HepG2 (cell line): ENCODE results near the gene CYB5R3. TPM values are rescaled to one million over a fixed set of nuclear protein-coding genes. Genes with fewer than 3 reads are reported as not detected.
"Not testable (repeated sequence)": the region's sequence is repeated elsewhere in the genome, so short reads cannot be mapped to it uniquely, and the experiment has no call there.

Experiments used
- ATAC-seq: fragments of 200-7000 bp; cut with Tn5 transposase; 3 replicates; pipeline ENCODE4 v1.9.1; 2020; ENCODE audit warnings: mild to moderate bottlenecking, moderate library complexity
- BruUV-seq: library from RNA; stranded (reverse); fragments of 400-500 nt; replicated peaks from 2 replicates; lab custom pipeline; 2021; lab: Mats Ljungman, UMichigan
- CTCF ChIA-PET: fragments of 300-600 bp; formaldehyde crosslinking; extraction: SDS; loops from one replicate; lab custom pipeline; 2021; ENCODE audit warnings: low total read pairs, inconsistent platforms, low intra/inter-chr PET ratio; lab: Yijun Ruan, JAX
- POLR2A ChIA-PET: fragments of 350-600 bp; sonication (Branson Sonifier 250); formaldehyde crosslinking; loops from one replicate; lab custom pipeline; 2020; ENCODE audit warnings: antibody characterized with exemption, inconsistent platforms; lab: Yijun Ruan, JAX
- DNase-seq: peaks from one replicate; pipeline ENCODE4 v3.0.0-alpha.2; 2015; ENCODE audit warnings: low spot score
- FAIRE-seq: peaks from 3 replicates; lab custom pipeline; 2011; peaks lifted over from hg19 to GRCh38; lab: Jason Lieb, UNC
- H2AFZ ChIP-seq: one replicate; pipeline ENCODE4 v1.6.1; 2011; ENCODE audit warnings: low read length, inconsistent platforms
- H3K27ac ChIP-seq: fragments of 300-600 bp; 3 replicates; pipeline ENCODE4 v1.8.0; 2011; ENCODE audit warnings: mixed run types, mild to moderate bottlenecking, mixed read lengths, low read length, inconsistent platforms; ENCODE audit not compliant: insufficient read depth; ENCODE audit errors: extremely low read length
- H3K27me3 ChIP-seq, 2 experiments: fragments of 200-600 bp in 1 of 2; 2 replicates in 1 of 2; 3 replicates in 1 of 2; pipeline versions ENCODE4 v1.6.0 to v1.8.0; 2011; ENCODE audit warnings: low read length in 2 of 2, mild to moderate bottlenecking in 2 of 2, moderate library complexity in 2 of 2, inconsistent platforms in 1 of 2; ENCODE audit not compliant: insufficient read depth in 2 of 2, control insufficient read depth in 1 of 2
- H3K36me3 ChIP-seq, 2 experiments: fragments of 200-600 bp in 1 of 2; replicated peaks in 1 of 2; 2 replicates in 1 of 2; 3 replicates in 1 of 2; pipeline versions ENCODE4 v1.5.1 to v1.8.0; 2011; ENCODE audit warnings: low read length in 2 of 2, inconsistent platforms in 1 of 2; ENCODE audit not compliant: insufficient read depth in 2 of 2, control insufficient read depth in 1 of 2
- H3K4me1 ChIP-seq: 2 replicates; pipeline ENCODE4 v1.5.1; 2012; ENCODE audit warnings: low read length, inconsistent platforms; ENCODE audit not compliant: insufficient read depth
- H3K4me2 ChIP-seq: 2 replicates; pipeline ENCODE4 v1.6.0; 2011; ENCODE audit warnings: low read depth, low read length, inconsistent platforms
- H3K4me3 ChIP-seq, 3 experiments: fragments of 200-600 bp in 1 of 3; sonication (generic), shearing (Covaris generic) in 1 of 3; replicated peaks in 1 of 3; 2 replicates each; pipeline ENCODE4 v1.5.1; 2011 to 2016; ENCODE audit warnings: low read length in 3 of 3, inconsistent platforms in 2 of 3, low read depth in 2 of 3, mild to moderate bottlenecking in 2 of 3, control low read depth in 1 of 3, mixed read lengths in 1 of 3; ENCODE audit not compliant: insufficient read depth in 1 of 3
- H3K79me2 ChIP-seq: one replicate; pipeline ENCODE4 v1.6.1; 2011; ENCODE audit warnings: low read length, inconsistent platforms; ENCODE audit not compliant: insufficient read depth
- H3K9ac ChIP-seq: 2 replicates; pipeline ENCODE4 v1.6.0; 2011; ENCODE audit warnings: mild to moderate bottlenecking, low read depth, low read length, inconsistent platforms; ENCODE audit not compliant: insufficient read depth
- H3K9me3 ChIP-seq: 2 replicates; pipeline ENCODE4 v1.5.1; 2012; ENCODE audit warnings: mild to moderate bottlenecking, low read length
- H4K20me1 ChIP-seq: 2 replicates; pipeline ENCODE4 v1.6.0; 2011; ENCODE audit warnings: inconsistent platforms, mild to moderate bottlenecking, low read length, moderate library complexity; ENCODE audit not compliant: insufficient read depth
- KAT7 ChIP-seq: IDR thresholded peaks from 2 replicates; pipeline ENCODE4 v1.6.1; 2018; ENCODE audit warnings: borderline replicate concordance, missing compliant biosample characterization
- RAD51 ChIP-seq: fragments of 450-650 bp; IDR thresholded peaks from 2 replicates; pipeline ENCODE4 v1.6.1; 2016; ENCODE audit warnings: borderline replicate concordance
- RFX5 ChIP-seq: IDR thresholded peaks from 2 replicates; pipeline ENCODE4 v1.6.1; 2011; ENCODE audit warnings: low read depth, low read length, improper control_type of control experiment
- RXRA ChIP-seq: sonication (generic); formaldehyde crosslinking; IDR thresholded peaks from 2 replicates; pipeline ENCODE4 v1.5.1; 2020; ENCODE audit warnings: missing genetic modification reagents
- TCF7 ChIP-seq: sonication (generic); IDR thresholded peaks from 2 replicates; pipeline ENCODE4 v1.6.1; 2016; ENCODE audit warnings: antibody characterized with exemption, low read depth
- ZNF431 ChIP-seq: sonication (generic); formaldehyde crosslinking; IDR thresholded peaks from 2 replicates; pipeline ENCODE4 v1.9.0; 2022; ENCODE audit warnings: missing genetic modification reagents, low read depth, mild to moderate bottlenecking, borderline replicate concordance
- WGBS: methylation state at CpG from one replicate; pipeline ENCODE4 v1.1.6; 2017; ENCODE audit warnings: low lambda C conversion rate; 5-methylcytosine and 5-hydroxymethylcytosine counted together
- in situ Hi-C: cut with HindIII; loops from 2 replicates; pipeline ENCODE4 v1.10.0; 2017; ENCODE audit warnings: low pct_unique_long_range_greater_than_20kb; ENCODE audit not compliant: extremely low pct_ligation_motif_present
- intact Hi-C: fragments of 100-400 bp; cut with micrococcal nuclease; formaldehyde crosslinking; loops from one replicate; pipeline ENCODE4 v1.10.0; 2022; ENCODE audit not compliant: unreplicated experiment
- polyA plus RNA-seq, 8 experiments: library from polyadenylated mRNA; depleted of rRNA in 3 of 8; stranded (reverse) in 7 of 8; unstranded in 1 of 8; fragments of >200 nt; fragmentation: Illumina TruSeq in 4 of 8; extraction: Trizol in 4 of 8; gene quantifications; 2 replicates each; pipeline versions ENCODE4 v1.2.1 to v1.2.3, GENCODE V29; 2011 to 2016; ENCODE audit warnings: low read depth in 4 of 8, missing spikeins in 1 of 8, mixed read lengths in 1 of 8; ENCODE audit not compliant: insufficient read depth in 1 of 8
- total RNA-seq, 5 experiments: library from RNA; depleted of rRNA; stranded (reverse); fragments of >200 nt; fragmentation: Illumina TruSeq; extraction: Trizol; gene quantifications; 2 replicates each; pipeline ENCODE4 v1.2.3, GENCODE V29; 2016; ENCODE audit warnings: low read depth in 1 of 5
- TF ChIP-seq, protein P1 (sequence below): sonication (generic); formaldehyde crosslinking; IDR thresholded peaks from 2 replicates; pipeline ENCODE4 v1.4.0; 2020; ENCODE audit warnings: mild to moderate bottlenecking, low read depth, missing genetic modification reagents
- TF ChIP-seq, protein P2 (sequence below): sonication (generic); formaldehyde crosslinking; IDR thresholded peaks from 2 replicates; pipeline ENCODE4 v1.9.0; 2021; ENCODE audit warnings: missing genetic modification reagents, borderline replicate concordance
- TF ChIP-seq, protein P3 (sequence below): sonication (generic); formaldehyde crosslinking; IDR thresholded peaks from 2 replicates; pipeline ENCODE4 v1.4.0; 2020; ENCODE audit warnings: mild to moderate bottlenecking, missing genetic modification reagents

CYB5R3 gene
- total and polyA plus RNA-seq, 2 of the 13 experiments (the other 11 are each of a cell fraction or from before 2014, with no cell fraction given): 32.4 to 305 TPM

DNA sequence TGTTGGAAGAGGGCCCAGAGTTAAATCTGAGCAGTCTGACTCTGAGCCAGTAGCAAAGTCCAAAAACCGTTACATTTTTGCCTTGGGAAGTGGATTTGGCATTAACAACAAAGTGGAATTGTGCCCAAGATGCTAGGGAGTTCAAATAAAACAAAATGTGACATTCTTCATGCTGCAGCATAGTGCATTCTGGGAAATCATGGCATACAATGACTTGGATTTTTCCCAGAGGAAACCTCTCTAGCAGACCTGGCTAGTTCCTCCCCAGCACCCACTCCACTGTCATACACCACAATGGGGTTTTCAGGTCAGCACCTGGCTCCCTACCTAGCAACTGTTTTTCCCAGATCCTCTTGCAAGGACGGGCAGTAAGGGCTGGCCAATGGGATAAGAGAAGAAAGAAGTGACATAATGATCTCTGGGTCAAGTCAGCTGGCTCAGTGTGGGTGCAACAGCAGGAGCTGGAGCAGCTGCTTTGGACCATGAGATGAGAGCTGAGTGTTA, 24.8 kb upstream of the CYB5R3 start (continued):
- TF ChIP-seq KAT7 (no peak), RAD51 (no peak), TCF7 (no peak), RXRA (no peak), RFX5 (peak; percentile 83), ZNF431 (CRISPR knock-in tag) (no peak)
- TF ChIP-seq, protein P1, sequence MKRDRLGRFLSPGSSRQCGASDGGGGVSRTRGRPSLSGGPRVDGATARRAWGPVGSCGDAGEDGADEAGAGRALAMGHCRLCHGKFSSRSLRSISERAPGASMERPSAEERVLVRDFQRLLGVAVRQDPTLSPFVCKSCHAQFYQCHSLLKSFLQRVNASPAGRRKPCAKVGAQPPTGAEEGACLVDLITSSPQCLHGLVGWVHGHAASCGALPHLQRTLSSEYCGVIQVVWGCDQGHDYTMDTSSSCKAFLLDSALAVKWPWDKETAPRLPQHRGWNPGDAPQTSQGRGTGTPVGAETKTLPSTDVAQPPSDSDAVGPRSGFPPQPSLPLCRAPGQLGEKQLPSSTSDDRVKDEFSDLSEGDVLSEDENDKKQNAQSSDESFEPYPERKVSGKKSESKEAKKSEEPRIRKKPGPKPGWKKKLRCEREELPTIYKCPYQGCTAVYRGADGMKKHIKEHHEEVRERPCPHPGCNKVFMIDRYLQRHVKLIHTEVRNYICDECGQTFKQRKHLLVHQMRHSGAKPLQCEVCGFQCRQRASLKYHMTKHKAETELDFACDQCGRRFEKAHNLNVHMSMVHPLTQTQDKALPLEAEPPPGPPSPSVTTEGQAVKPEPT: no peak
- TF ChIP-seq, protein P2, sequence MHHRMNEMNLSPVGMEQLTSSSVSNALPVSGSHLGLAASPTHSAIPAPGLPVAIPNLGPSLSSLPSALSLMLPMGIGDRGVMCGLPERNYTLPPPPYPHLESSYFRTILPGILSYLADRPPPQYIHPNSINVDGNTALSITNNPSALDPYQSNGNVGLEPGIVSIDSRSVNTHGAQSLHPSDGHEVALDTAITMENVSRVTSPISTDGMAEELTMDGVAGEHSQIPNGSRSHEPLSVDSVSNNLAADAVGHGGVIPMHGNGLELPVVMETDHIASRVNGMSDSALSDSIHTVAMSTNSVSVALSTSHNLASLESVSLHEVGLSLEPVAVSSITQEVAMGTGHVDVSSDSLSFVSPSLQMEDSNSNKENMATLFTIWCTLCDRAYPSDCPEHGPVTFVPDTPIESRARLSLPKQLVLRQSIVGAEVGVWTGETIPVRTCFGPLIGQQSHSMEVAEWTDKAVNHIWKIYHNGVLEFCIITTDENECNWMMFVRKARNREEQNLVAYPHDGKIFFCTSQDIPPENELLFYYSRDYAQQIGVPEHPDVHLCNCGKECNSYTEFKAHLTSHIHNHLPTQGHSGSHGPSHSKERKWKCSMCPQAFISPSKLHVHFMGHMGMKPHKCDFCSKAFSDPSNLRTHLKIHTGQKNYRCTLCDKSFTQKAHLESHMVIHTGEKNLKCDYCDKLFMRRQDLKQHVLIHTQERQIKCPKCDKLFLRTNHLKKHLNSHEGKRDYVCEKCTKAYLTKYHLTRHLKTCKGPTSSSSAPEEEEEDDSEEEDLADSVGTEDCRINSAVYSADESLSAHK (CRISPR knock-in tag): no peak
- TF ChIP-seq, protein P3, sequence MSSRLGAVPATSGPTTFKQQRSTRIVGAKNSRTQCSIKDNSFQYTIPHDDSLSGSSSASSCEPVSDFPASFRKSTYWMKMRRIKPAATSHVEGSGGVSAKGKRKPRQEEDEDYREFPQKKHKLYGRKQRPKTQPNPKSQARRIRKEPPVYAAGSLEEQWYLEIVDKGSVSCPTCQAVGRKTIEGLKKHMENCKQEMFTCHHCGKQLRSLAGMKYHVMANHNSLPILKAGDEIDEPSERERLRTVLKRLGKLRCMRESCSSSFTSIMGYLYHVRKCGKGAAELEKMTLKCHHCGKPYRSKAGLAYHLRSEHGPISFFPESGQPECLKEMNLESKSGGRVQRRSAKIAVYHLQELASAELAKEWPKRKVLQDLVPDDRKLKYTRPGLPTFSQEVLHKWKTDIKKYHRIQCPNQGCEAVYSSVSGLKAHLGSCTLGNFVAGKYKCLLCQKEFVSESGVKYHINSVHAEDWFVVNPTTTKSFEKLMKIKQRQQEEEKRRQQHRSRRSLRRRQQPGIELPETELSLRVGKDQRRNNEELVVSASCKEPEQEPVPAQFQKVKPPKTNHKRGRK (CRISPR knock-in tag): no peak

DNA sequence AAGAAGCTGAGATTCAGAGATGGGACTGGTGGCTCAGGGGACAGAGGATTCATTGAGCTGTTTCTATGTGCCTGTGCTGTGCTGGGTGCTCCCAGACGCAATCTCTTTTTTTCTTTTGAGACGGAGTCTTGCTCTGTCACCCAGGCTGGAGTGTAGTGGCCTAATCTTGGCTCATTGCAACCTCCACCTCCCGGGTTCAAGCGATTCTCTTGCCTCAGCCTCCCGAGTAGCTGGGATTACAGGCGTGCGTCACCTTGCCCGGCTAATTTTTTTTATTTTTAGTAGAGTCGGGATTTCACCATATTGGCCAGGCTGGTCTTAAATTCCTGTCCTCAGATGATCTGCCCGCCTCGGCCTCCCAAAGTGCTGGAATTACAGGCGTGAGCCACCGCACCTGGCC, 23.9 kb upstream of the CYB5R3 start:
- H3K79me2 ChIP-seq, DNase-seq, H3K4me2 ChIP-seq, POLR2A ChIA-PET, intact Hi-C loops, H3K4me3 ChIP-seq, in situ Hi-C loops, H3K9ac ChIP-seq, H3K27ac ChIP-seq, H3K9me3 ChIP-seq, FAIRE-seq, CTCF ChIA-PET, H3K36me3 ChIP-seq, ATAC-seq, BruUV-seq, H3K27me3 ChIP-seq, H2AFZ ChIP-seq, H4K20me1 ChIP-seq: not testable (repeated sequence)
- peaks cover 37% of the 10 kb centered on the region for H3K4me1 ChIP-seq
- WGBS: 72% methylated on average over 13 of the region's 13 CpGs
